Fibroblast of skin of left biceps (primary cell): Measurements from ENCODE around the gene FAM3B.

Experiments
- DNase-seq, 2 experiments: peaks; one replicate each; pipeline ENCODE4 v3.0.0-alpha.2; 2013; ENCODE audit warnings: low read depth in 2 of 2

FAM3B gene

GRCh38 chr21:41393876-41394465 is 77.4 kb downstream of the FAM3B start:
- DNase-seq, result no peak

- DNase-seq, result no peak
Observed at GRCh38 chr21:41396558-41397075, 80.0 kb downstream of the FAM3B start.

DNA sequence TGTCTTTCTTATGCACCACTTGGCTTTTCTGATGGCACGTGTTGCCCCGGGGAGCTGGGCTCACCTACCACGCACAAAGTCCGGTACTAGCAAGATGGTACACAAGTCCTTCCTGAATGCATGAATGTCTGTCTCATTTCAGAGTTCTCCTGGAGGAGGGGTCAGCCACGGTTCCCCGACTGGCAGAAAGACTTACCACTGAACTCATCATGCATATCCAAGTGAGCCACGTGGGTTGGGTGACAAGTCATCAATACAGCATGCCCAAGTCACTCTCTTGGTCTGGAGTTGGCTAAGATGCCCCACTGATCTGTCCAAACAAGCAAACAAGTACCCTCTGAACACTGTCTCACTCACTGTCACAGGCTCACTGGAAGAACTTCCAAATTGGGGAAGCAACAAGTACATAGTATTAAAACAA is 80.9 kb downstream of the FAM3B start:
- no peak for DNase-seq

- DNase-seq, result no peak
Observed at GRCh38 chr21:41398251-41398650, 81.7 kb downstream of the FAM3B start.

GRCh38 chr21:41398831-41399230 is 82.2 kb downstream of the FAM3B start:
- DNase-seq, result no peak

GRCh38 chr21:41399246-41399800 is 82.7 kb downstream of the FAM3B start:
- DNase-seq, result no peak

GRCh38 chr21:41402231-41402630 is 85.6 kb downstream of the FAM3B start:
- no peak for DNase-seq

GRCh38 chr21:41402796-41403195 is 86.2 kb downstream of the FAM3B start:
- no peak for DNase-seq

DNA sequence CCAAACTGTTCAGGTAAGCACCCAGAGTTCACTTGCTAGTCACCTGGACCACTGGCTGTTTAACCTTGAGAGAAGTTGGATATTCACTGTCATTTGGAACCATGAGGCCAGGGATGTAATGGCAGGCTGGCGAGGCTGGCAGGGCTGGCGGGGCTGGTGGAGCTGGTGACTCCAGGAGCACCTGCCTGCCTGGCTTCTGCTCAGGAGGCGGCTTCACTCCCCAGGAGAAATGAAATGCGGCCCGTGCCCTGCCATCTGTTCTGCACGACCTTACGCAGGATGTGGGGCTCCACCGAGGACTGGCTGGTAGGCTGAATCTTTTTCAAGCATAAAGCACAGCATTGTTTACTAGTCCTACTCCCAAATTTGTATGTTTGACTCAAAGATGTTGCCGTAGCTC is 86.7 kb downstream of the FAM3B start:
- DNase-seq, result no peak

GRCh38 chr21:41403966-41404365 is 87.4 kb downstream of the FAM3B start:
- no peak for DNase-seq

DNA sequence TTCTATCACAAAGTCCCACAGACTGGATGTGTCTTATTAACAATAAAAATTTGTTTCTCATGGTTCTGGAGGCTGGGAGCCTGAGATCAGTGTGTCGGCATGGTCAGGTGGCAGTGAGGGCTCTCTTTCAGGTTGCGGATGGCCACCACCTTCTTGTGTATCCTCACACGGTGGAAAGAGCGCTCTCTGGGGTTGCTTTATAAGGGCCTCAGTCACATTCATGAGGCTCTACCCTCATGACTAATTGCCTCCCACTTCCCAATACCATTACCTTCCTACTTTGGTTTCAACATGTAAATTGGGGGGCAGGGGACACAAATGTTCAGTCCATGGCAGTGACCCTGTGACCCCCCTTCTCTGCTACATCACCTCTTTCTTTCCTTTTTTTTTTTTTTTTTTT is 88.7 kb downstream of the FAM3B start:
- no peak for DNase-seq

GRCh38 chr21:41406340-41406739 is 89.7 kb downstream of the FAM3B start:
- DNase-seq, result no peak
